ENCODE measurements around the gene MRPL36. TPM values are rescaled to one million over a fixed set of nuclear protein-coding genes. Genes with fewer than 3 reads are reported as not detected.

Gene MRPL36
- total RNA-seq, 8 experiments from 2014 or later, result 38.8 to 113 (median 66.9) TPM

DNA sequence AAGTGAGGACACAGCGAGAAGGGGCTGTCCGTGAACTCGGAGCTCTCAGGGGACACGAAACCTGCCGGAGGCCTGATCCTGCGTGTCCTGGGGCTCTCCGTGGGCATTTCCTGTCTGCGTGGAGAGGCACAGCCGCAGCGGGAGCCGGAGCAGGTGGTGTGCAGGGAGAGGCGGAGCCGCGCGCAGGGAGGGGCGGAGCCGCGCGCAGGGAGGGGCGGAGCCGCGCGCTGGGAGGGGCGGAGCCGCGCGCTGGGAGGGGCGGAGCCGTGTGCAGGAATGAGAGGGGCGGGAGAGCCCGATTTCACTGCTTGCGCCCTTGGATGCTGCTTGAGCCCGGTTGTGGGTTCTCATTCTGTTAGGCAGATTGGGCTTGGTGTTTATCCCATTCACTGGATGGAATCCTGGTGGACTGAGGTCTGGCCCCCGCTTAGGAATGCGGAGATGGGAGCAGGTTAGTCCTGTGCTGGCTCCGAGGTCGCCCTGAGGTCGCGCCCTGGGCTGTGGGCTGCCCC is 28.3 kb upstream of the MRPL36 start:
- Histone ChIP-seq H3K27ac (peak overlapping the region in 1 of 2 donors; percentile 45), H3K4me1 (replicated peaks in 1 of 2) (peaks cover 6 to 10% of the 10 kb centered on the region in 2 donors), H3K4me3 (peak overlapping the region in 1 of 5 donors; percentile 16)
- peak in 5 of 8 experiments; percentile 52 to 91 (median 87) for ATAC-seq (replicated peaks in 6 of 8)
- in situ Hi-C loops (cut with MboI; ENCODE audit: low pct_unique_long_range_greater_than_20kb in 2 of 9, low sequenced_read_pairs in 9 of 9, unreplicated experiment in 9 of 9), result no loop called here
- 20 to 100% (median 66%) methylated on average over 1 to 7 of the region's 39 CpGs; no CpG with 5 or more reads in 7 of the 10 experiments for WGBS, 10 experiments

DNA sequence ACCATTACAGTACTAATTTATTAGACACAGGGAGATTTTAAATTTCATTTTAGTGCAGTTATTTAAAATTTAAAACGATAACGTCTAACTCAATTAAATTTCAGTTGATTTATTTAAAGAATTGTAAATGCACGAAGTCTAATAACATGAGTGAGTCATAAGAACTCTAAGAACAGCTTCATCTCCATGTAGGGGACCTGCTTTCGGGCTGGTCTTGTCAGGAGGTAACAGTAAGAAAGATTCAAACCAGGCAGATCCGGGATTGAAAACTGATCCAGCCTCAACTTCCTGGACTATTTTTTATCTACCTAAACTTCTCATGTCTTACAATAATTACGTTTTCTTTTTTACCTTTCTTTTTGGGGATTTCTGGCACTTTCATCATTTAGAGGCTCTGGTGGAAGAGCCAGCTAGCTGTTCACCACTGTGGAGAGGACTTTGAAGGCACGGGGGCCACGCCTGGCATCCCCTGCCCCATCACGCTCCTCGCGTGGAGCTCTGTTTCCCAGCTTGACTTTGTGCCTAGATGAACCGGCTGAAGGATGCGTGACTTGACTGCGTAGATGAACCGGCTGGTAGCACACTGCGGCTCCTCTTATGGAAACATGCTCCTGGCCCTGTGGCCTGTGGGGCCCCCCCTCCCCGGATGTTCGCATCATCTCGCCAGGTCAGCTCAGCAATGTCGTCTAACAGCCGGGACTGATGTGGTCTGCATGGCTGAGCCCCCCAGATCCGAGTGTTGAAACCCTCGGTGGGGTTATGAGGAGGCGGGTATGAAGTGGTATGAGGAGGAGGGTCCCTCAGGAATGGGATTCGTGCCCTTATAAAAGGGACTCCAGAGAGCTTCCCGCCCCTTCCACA is 27.6 kb upstream of the MRPL36 start:
- peak overlapping the region in 1 of 2 donors; percentile 45 for H3K27ac ChIP-seq
- H3K4me1 ChIP-seq (replicated peaks in 1 of 2), result peaks cover 6 to 10% of the 10 kb centered on the region in 2 donors
- peak in 3 of 8 experiments; percentile 32 to 59 (median 44) for ATAC-seq (replicated peaks in 6 of 8)
- in situ Hi-C loops (cut with MboI; ENCODE audit: low pct_unique_long_range_greater_than_20kb in 2 of 9, low sequenced_read_pairs in 9 of 9, unreplicated experiment in 9 of 9), result no loop called here
- WGBS, 10 experiments, result 46 to 100% (median 87%) methylated on average over 1 to 13 of the region's 26 CpGs
- peak overlapping the region in 1 of 5 donors; percentile 6 for H3K4me3 ChIP-seq

DNA sequence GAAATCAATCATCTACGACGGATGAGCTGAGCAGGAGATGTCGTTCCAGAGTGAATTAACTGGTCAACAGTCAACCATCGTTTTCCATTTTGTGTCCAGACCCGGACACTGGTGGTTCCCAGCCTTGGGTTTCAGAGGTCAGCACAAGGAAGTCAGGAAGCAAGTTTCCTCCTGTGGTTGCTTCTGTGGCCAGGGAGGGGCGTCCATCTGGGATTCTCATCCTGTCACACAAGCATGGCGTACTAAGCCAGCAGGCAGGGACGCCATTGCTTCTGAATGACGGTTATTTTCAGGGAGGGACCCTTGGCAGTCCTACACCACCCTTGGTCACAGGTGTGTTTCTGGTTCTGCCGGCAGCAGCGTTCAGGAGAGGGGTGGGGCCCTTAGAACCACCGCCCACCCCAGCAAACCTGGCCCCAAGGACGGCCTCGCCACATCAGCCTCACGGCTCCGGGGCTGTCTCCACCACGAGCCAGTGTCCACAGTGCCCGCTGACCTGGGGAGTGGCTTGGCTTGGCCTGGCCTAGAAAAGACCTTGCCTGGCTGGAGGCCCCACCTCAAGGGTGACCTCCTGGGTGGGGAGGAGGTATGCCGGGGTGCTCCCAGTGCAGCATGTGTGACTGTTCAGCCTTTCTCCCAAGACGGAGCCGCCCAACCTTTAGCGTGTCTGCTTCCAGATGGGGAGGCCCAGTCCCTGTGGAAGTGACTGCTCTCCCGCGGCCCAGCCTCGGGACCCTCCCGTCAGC is 26.8 kb upstream of the MRPL36 start:
- in situ Hi-C loops (cut with MboI; ENCODE audit: low pct_unique_long_range_greater_than_20kb in 2 of 9, low sequenced_read_pairs in 9 of 9, unreplicated experiment in 9 of 9), result no loop called here

DNA sequence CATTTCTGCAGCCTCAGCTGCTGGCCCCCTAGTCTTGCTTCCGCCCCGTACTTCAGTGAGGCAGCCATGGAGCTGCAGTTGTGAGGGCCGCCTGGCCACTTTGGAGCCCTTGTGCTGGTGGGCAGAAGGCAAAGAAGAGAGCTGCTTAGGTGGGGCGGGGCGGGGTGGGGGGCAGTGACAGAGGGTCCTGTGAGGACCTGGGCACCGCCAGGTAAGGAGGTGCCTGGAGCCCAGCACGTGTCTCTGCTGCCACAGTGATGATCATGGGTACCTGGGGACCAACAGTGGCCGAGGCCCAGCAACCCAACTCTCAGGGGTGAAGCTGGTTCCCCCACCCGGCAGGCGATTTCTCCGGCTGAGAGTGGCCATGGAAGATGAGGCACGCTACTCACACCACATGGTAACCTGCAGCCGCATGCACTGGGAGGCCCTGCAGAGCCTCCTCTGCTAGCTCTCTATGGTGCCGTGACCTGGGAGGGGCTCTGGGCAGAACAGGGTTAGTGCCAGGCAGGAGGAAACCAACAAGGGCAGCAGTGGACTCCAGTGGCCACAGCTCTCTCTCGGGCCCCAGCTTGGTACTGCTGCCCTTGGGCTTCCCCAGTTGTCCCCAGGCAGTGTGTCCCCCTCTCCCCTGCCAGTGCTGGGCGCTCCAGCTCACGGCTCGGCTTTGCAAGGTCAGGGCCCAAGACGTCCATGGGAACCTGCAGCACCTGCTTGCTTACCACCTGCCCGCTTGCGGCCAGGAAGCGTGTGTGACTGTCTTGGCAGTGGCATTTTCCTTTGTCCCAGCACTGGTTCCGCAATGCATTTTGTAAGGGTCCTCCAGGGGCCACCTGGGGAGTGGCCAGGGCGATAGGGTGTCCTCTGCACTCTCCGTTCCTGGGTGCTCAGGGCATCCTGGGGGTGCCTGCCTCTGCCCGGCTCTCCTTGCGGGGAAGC is 25.5 kb upstream of the MRPL36 start:
- 90 to 100% (median 93%) methylated on average over 2 to 4 of the region's 27 CpGs; no CpG with 5 or more reads in 3 of the 10 experiments for WGBS, 10 experiments
- in situ Hi-C loops (cut with MboI; ENCODE audit: low pct_unique_long_range_greater_than_20kb in 2 of 9, low sequenced_read_pairs in 9 of 9, unreplicated experiment in 9 of 9), result no loop called here

More for the DNA sequence above, 26.8 kb upstream of the MRPL36 start:
- H3K4me3 ChIP-seq, result no peak overlapping the region
- WGBS, 10 experiments, result 69 to 100% (median 87%) methylated on average over 1 to 17 of the region's 26 CpGs; no CpG with 5 or more reads in 3 of the 10 experiments
- peak in 2 of 8 experiments; percentile 15 to 75 for ATAC-seq (replicated peaks in 6 of 8)
- no peak overlapping the region for H3K27ac ChIP-seq
- H3K4me1 ChIP-seq (replicated peaks in 1 of 2), result peaks cover under 1 to 6% of the 10 kb centered on the region in 2 donors

DNA sequence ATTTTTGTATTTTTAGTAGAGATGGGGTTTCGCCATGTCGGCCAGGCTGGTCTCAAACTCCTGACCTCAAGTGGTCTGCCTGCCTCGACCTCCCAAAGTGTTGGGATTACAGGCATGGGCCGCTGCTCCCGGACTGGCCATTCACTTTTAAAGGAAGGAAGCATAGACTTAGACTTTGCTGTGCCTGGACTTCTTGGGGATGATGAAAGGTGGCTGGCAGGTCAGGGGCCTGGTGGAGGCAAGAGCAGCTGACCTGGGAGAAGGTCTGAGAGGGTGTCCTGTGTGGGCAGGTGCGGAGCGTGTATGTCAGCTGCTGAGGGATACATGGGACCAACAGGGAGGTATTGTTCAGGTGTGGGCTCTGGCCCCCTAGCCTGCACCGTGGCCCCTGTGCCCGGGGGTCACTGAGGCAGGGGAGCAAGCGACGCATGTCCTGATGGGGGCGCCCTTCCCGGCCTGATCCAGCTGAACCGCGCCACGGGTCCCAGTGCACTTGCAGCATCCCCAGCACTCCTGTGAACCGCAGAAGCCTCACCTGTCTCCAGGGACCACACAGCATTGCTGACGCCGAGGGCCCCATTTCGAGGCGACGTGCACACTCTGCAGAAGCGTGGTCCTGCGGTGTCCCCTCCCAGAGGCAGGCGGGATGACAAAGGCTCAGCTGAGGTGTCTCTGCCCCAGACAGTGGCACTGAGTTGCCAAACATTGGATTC is 24.6 kb upstream of the MRPL36 start:
- ATAC-seq (replicated peaks in 6 of 8), result no peak
- WGBS, 10 experiments, result 93 to 100% (median 96%) methylated on average over 3 to 6 of the region's 25 CpGs; no CpG with 5 or more reads in 6 of the 10 experiments

More for the DNA sequence above, 25.5 kb upstream of the MRPL36 start:
- no peak overlapping the region for H3K27ac ChIP-seq
- peaks cover 0 to 6% of the 10 kb centered on the region in 2 donors for H3K4me1 ChIP-seq (replicated peaks in 1 of 2)
- no peak overlapping the region for H3K4me3 ChIP-seq
- ATAC-seq (replicated peaks in 6 of 8), result no peak

DNA sequence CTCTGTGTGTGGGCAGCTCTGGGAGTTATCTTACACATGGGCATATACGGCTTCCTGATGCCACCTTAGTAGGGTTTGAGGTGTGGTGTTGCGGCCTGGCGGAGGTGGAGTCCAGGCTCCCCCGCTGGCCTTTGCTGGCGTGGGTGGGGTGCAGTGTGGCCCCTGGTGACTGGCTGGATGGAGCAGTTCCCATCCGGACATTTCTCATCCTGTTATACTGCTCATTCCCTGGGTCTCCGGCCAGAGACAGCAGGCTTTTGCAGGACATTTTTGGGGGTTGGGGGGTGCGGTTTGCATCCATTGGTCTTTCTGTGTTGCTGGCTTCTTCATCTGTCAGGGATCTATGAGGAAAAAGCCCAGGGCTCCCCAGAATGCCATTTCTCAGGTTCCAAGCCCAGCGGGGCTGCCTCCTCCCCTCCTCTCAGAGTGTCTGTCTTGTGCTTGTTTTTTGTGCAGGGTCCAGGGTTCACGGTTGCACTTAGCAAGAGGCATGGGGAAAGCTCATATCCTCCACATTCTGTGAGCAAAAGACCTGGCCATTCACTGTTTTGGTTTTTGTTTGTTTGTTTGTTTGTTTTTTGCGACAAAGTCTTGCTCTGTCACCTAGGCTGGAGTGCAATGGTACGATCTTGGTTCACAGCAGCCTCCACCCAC is 23.9 kb upstream of the MRPL36 start:
- 60 to 100% (median 92%) methylated on average over 1 to 12 of the region's 12 CpGs; no CpG with 5 or more reads in 3 of the 10 experiments for WGBS, 10 experiments
- Histone ChIP-seq H3K4me3 (no peak overlapping the region), H3K4me1 (replicated peaks in 1 of 2) (peaks cover 0 to 6% of the 10 kb centered on the region in 2 donors), H3K27ac (no peak overlapping the region)
- in situ Hi-C loops (cut with MboI; ENCODE audit: low pct_unique_long_range_greater_than_20kb in 2 of 9, low sequenced_read_pairs in 9 of 9, unreplicated experiment in 9 of 9), result no loop called here
- no peak for ATAC-seq (replicated peaks in 6 of 8)

More for the DNA sequence above, 24.6 kb upstream of the MRPL36 start:
- peaks cover 0 to 6% of the 10 kb centered on the region in 2 donors for H3K4me1 ChIP-seq (replicated peaks in 1 of 2)
- H3K27ac ChIP-seq, result no peak overlapping the region
- no peak overlapping the region for H3K4me3 ChIP-seq
- in situ Hi-C loops (cut with MboI; ENCODE audit: low pct_unique_long_range_greater_than_20kb in 2 of 9, low sequenced_read_pairs in 9 of 9, unreplicated experiment in 9 of 9), result no loop called here

DNA sequence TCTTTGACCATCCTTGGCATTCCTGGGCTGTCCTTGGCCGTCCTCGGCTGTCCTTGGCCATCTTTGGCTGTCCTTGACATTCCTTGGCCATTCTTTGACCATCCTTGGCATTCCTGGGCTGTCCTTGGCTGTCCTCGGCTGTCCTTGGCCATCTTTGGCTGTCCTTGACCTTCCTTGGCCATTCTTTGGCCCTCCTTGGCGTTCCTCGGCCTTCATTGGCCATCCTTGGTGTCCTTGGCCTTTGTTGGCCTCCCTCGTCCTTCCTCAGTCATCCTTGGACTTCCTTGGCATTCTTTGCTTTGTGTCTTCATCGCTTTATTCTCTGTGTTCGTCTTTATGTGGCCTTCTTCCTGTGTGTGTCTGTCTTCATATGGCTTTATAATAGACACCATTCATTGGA is 22.2 kb upstream of the MRPL36 start:
- Histone ChIP-seq H3K4me1 (replicated peaks in 1 of 2) (no peaks in the 10 kb centered on the region), H3K4me3 (no peak overlapping the region), H3K27ac (no peak overlapping the region)
- 90 to 100% (median 97%) methylated on average over 3 to 8 of the region's 8 CpGs for WGBS, 10 experiments
- no peak for ATAC-seq (replicated peaks in 6 of 8)
- in situ Hi-C loops (cut with MboI; ENCODE audit: low pct_unique_long_range_greater_than_20kb in 2 of 9, low sequenced_read_pairs in 9 of 9, unreplicated experiment in 9 of 9), result no loop called here

DNA sequence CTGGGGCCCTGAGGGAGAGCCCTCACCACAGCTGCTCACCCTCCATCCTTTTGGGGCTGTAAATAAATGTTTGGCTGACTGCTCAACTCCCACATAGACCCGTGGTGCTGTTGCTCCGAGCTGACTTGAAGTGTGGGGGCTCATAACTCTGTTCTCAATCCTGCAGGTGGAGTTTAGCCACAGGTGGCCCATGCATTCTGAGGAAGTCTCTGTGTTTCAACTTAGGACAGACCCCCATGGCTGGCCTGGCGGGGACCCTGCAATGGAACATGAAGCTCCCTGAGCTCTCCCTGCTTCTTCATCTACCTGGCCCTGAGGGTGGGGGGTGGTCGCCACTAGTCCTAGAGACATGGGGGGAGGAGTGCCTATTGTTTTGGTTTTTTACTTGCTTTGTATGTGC is 21.3 kb upstream of the MRPL36 start:
- in situ Hi-C loops (cut with MboI; ENCODE audit: low pct_unique_long_range_greater_than_20kb in 2 of 9, low sequenced_read_pairs in 9 of 9, unreplicated experiment in 9 of 9), result no loop called here
- no peak for ATAC-seq (replicated peaks in 6 of 8)
- 75 to 100% (median 100%) methylated on average over 1 to 3 of the region's 4 CpGs; no CpG with 5 or more reads in 5 of the 10 experiments for WGBS, 10 experiments
- H3K27ac ChIP-seq, result no peak overlapping the region
- no peak overlapping the region for H3K4me3 ChIP-seq
- no peaks in the 10 kb centered on the region for H3K4me1 ChIP-seq (replicated peaks in 1 of 2)

DNA sequence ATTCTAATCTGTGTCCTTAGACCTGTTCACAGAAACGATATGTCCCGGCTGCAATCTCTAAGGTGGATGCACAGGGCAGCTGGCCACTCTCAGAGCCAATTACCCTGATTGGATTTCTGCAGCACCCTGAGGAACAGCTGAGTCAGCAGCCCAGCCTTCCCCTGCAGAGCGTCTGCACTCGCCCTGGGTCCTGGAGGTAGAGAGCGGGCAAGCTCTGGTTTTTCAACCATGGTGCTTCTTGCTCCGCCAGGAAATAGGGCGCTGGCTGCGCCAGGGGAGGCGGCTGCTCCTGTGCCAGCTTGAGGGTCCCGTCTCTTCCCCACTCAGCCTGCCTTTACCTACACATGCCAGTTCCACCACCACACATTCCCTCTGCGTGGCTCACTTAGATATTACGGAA is 20.7 kb upstream of the MRPL36 start:
- in situ Hi-C loops (cut with MboI; ENCODE audit: low pct_unique_long_range_greater_than_20kb in 2 of 9, low sequenced_read_pairs in 9 of 9, unreplicated experiment in 9 of 9), result no loop called here
- Histone ChIP-seq H3K27ac (no peak overlapping the region), H3K4me1 (replicated peaks in 1 of 2) (no peaks in the 10 kb centered on the region), H3K4me3 (no peak overlapping the region)
- 31 to 100% (median 80%) methylated on average over 1 to 8 of the region's 12 CpGs; no CpG with 5 or more reads in 3 of the 10 experiments for WGBS, 10 experiments
- peak in 1 of 8 experiments; percentile 28 for ATAC-seq (replicated peaks in 6 of 8)

DNA sequence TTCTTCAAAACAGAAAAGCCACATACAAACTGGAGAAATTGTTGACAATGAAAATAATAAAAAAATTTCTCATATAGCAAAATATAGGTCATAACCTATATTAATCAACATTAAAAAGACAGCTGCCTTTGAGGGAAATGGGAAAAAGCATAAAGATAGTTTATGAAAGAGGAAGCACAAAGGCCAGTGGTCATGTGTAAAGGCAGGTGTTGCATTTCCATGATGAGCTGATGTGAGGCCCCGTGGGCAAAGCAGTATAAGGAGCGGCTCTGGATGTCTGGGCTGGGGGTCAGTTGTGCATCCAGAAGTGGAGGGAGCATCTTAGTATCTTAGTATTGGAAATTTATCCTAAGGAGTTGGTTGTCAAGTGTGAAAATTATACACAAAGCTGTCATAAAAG is 19.8 kb upstream of the MRPL36 start:
- Histone ChIP-seq H3K4me3 (no peak overlapping the region), H3K4me1 (replicated peaks in 1 of 2) (no peaks in the 10 kb centered on the region), H3K27ac (no peak overlapping the region)
- 60 to 100% (median 96%) methylated on average over 1 to 2 of the region's 2 CpGs; no CpG with 5 or more reads in 6 of the 10 experiments for WGBS, 10 experiments
- in situ Hi-C loops (cut with MboI; ENCODE audit: low pct_unique_long_range_greater_than_20kb in 2 of 9, low sequenced_read_pairs in 9 of 9, unreplicated experiment in 9 of 9), result no loop called here
- no peak for ATAC-seq (replicated peaks in 6 of 8)

DNA sequence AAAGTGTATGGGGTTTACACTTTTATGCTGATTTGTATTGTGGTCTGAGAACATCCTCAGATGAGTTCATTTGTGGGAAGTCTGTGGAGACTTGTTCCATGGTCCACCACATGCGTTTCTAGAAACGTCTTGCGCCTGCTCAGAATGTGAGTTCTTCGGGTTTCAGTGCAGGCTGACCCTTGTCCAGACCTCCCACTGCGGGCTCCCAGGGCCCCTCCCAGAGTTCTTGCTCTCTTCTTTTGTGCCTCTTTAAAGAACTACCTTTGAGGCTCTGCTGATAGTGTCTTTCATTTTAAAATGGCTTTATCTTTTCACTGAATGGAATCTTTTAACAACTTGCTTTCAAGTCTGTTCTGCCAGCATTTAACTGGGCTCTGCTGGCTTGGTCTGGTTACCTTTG is 19.1 kb upstream of the MRPL36 start:
- no peak overlapping the region for H3K27ac ChIP-seq
- no peak for ATAC-seq (replicated peaks in 6 of 8)
- no peak overlapping the region for H3K4me3 ChIP-seq
- WGBS, 10 experiments, result 65 to 100% (median 87%) methylated on average over 2 to 5 of the region's 5 CpGs; no CpG with 5 or more reads in 2 of the 10 experiments
- no peaks in the 10 kb centered on the region for H3K4me1 ChIP-seq (replicated peaks in 1 of 2)
- in situ Hi-C loops (cut with MboI; ENCODE audit: low pct_unique_long_range_greater_than_20kb in 2 of 9, low sequenced_read_pairs in 9 of 9, unreplicated experiment in 9 of 9), result no loop called here

All from motor neuron (in vitro differentiated cells).